ENCODE measurements around the gene SLC6A6.
"Not testable (repeated sequence)": the region's sequence is repeated elsewhere in the genome, so short reads cannot be mapped to it uniquely, and the experiment has no call there.

SLC6A6 gene

GRCh38 chr3:14514323-14514720 is 111.9 kb downstream of the SLC6A6 start:
- in situ Hi-C loops (cut with HindIII; ENCODE audit: low sequenced_read_pairs), result no loop called here
- no peak for TF ChIP-seq CTCF (IDR thresholded peaks at IDR 0.05; ENCODE audit: low read depth, low read length)
- H3K4me3 ChIP-seq (ENCODE audit: low read depth, low read length), result no peak overlapping the region

GRCh38 chr3:14515526-14515925 is 113.1 kb downstream of the SLC6A6 start:
- H3K4me3 ChIP-seq (ENCODE audit: low read depth, low read length); DNase-seq (ENCODE audit: low read depth, low spot score); in situ Hi-C loops (cut with HindIII; ENCODE audit: low sequenced_read_pairs): not testable (repeated sequence)

More at GRCh38 chr3:14514323-14514720, 111.9 kb downstream of the SLC6A6 start:
- no peak for DNase-seq (ENCODE audit: low read depth, low spot score)

- in situ Hi-C loops (cut with HindIII; ENCODE audit: low sequenced_read_pairs), result no loop called here
- no peak for DNase-seq (ENCODE audit: low read depth, low spot score)
- no peak for TF ChIP-seq CTCF (IDR thresholded peaks at IDR 0.05; ENCODE audit: low read depth, low read length)
- no peak overlapping the region for H3K4me3 ChIP-seq (ENCODE audit: low read depth, low read length)
These were observed 114.4 kb downstream of the SLC6A6 start for GRCh38 chr3:14516738-14517345.

- H3K4me3 ChIP-seq (ENCODE audit: low read depth, low read length), result no peak overlapping the region
- no peak for DNase-seq (ENCODE audit: low read depth, low spot score)
- in situ Hi-C loops (cut with HindIII; ENCODE audit: low sequenced_read_pairs), result no loop called here
- TF ChIP-seq CTCF (IDR thresholded peaks at IDR 0.05; ENCODE audit: low read depth, low read length), result no peak
These were observed 115.4 kb downstream of the SLC6A6 start for GRCh38 chr3:14517601-14518431.

GRCh38 chr3:14518432-14518802 is 116.0 kb downstream of the SLC6A6 start:
- in situ Hi-C loops (cut with HindIII; ENCODE audit: low sequenced_read_pairs), result no loop called here
- DNase-seq (ENCODE audit: low read depth, low spot score), result no peak
- no peak for TF ChIP-seq CTCF (IDR thresholded peaks at IDR 0.05; ENCODE audit: low read depth, low read length)
- no peak overlapping the region for H3K4me3 ChIP-seq (ENCODE audit: low read depth, low read length)

- in situ Hi-C loops (cut with HindIII; ENCODE audit: low sequenced_read_pairs), result no loop called here
- no peak for TF ChIP-seq CTCF (IDR thresholded peaks at IDR 0.05; ENCODE audit: low read depth, low read length)
- no peak overlapping the region for H3K4me3 ChIP-seq (ENCODE audit: low read depth, low read length)
- no peak for DNase-seq (ENCODE audit: low read depth, low spot score)
These were observed 116.5 kb downstream of the SLC6A6 start for GRCh38 chr3:14518893-14519292.

- in situ Hi-C loops (cut with HindIII; ENCODE audit: low sequenced_read_pairs), result no loop called here
- no peak for DNase-seq (ENCODE audit: low read depth, low spot score)
- no peak for TF ChIP-seq CTCF (IDR thresholded peaks at IDR 0.05; ENCODE audit: low read depth, low read length)
- no peak overlapping the region for H3K4me3 ChIP-seq (ENCODE audit: low read depth, low read length)
These were observed 117.0 kb downstream of the SLC6A6 start for GRCh38 chr3:14519406-14519805.
